Muscle of back (tissue), 11 donors: ENCODE results near the gene MEGF6. TPM values are rescaled to one million over a fixed set of nuclear protein-coding genes. Genes with fewer than 3 reads are reported as not detected.

Experiments used
- DNase-seq, 3 donors: peaks; one replicate each; pipeline versions ENCODE4 v3.0.0 to v3.0.0-alpha.2; 2013
- polyA plus RNA-seq, 10 donors: library from polyadenylated mRNA; unstranded; fragments of 120-200 nt; gene quantifications; one replicate each; pipeline ENCODE4 v1.2.1, GENCODE V29; 2013; ENCODE audit not compliant: insufficient read length in 10 of 10

The MEGF6 gene
- polyA plus RNA-seq, 10 donors = 6.3 to 37.6 (median 9.5) TPM

- no peak for DNase-seq
Measured at GRCh38 chr1:3522112-3522511, 89.2 kb downstream of the MEGF6 start.

GRCh38 chr1:3521426-3521825 lies 89.9 kb downstream of the MEGF6 start:
- no peak for DNase-seq

GRCh38 chr1:3520419-3521378 lies 90.6 kb downstream of the MEGF6 start:
- no peak for DNase-seq

GRCh38 chr1:3519301-3519885 lies 91.9 kb downstream of the MEGF6 start:
- DNase-seq = no peak

GRCh38 chr1:3518756-3519155 lies 92.6 kb downstream of the MEGF6 start:
- no peak for DNase-seq

GRCh38 chr1:3518256-3518655 lies 93.1 kb downstream of the MEGF6 start:
- no peak for DNase-seq

GRCh38 chr1:3516911-3517675 lies 94.2 kb downstream of the MEGF6 start:
- no peak for DNase-seq

GRCh38 chr1:3516481-3516869 lies 94.8 kb downstream of the MEGF6 start:
- no peak for DNase-seq

GRCh38 chr1:3515774-3516480 lies 95.4 kb downstream of the MEGF6 start:
- DNase-seq = no peak

- DNase-seq = no peak
Measured at GRCh38 chr1:3515272-3515671, 96.0 kb downstream of the MEGF6 start.

- no peak for DNase-seq
Measured at GRCh38 chr1:3514404-3514803, 96.9 kb downstream of the MEGF6 start.

GRCh38 chr1:3511856-3512255 lies 99.5 kb downstream of the MEGF6 start:
- DNase-seq = no peak

GRCh38 chr1:3511306-3511705 lies 100.0 kb downstream of the MEGF6 start:
- DNase-seq = no peak

- DNase-seq = no peak
Measured at GRCh38 chr1:3510956-3511250, 100.4 kb downstream of the MEGF6 start.

GRCh38 chr1:3510136-3510955 lies 101.0 kb downstream of the MEGF6 start:
- DNase-seq = no peak

GRCh38 chr1:3509721-3510120 lies 101.6 kb downstream of the MEGF6 start:
- DNase-seq = no peak

GRCh38 chr1:3508757-3509415 lies 102.4 kb downstream of the MEGF6 start:
- no peak for DNase-seq

- DNase-seq = no peak
Measured at GRCh38 chr1:3507636-3508275, 103.6 kb downstream of the MEGF6 start.

GRCh38 chr1:3506943-3507342 lies 104.4 kb downstream of the MEGF6 start:
- no peak for DNase-seq

GRCh38 chr1:3506041-3506440 lies 105.3 kb downstream of the MEGF6 start:
- DNase-seq = no peak
